ENCODE data around the gene GYS1. TPM values are rescaled to one million over a fixed set of nuclear protein-coding genes. Genes with fewer than 3 reads are reported as not detected.
A peak's percentile ranks its signal among the peaks of the same experiment; 100 is the strongest.
"Not testable (repeated sequence)": the region's sequence is repeated elsewhere in the genome, so short reads cannot be mapped to it uniquely, and the experiment has no call there.

Gene GYS1
- polyA plus RNA-seq (2011; rRNA removed) (19.5 and 24.1 TPM in 2 replicates), polyA minus RNA-seq (2011; rRNA and poly(A)+ RNA removed) (33.6 and 40.9 TPM in 2 replicates)

- no peaks in the 10 kb centered on the region for H3K27me3 ChIP-seq (ENCODE audit: control insufficient read depth, insufficient read depth, low read length)
- peak within 1 kb of the TSS; percentile 68 for H3K27ac ChIP-seq (ENCODE audit: low read depth, low read length)
- peak; percentile 99 for DNase-seq (ENCODE audit: low read depth, low spot score)
- no peaks in the 10 kb centered on the region for H3K9me3 ChIP-seq (ENCODE audit: control insufficient read depth, insufficient read depth, low read length)
- ChIA-PET CTCF (interaction anchor here (0.5 to 3.0 kb wide), 45 partner anchors 8 to 415 kb away, joined by 3 to 61 read pairs (median 4); partner anchors contain the start of genes BCAT2, CGB7 and LHB), POLR2A (interaction anchor here (0.6 to 3.0 kb wide), 18 partner anchors 8 to 375 kb away, joined by 3 to 22 read pairs (median 4); partner anchors contain the start of genes CGB7, FTL, LIN7B and PPP1R15A)
- peak within 1 kb of the TSS; percentile 96 for H3K4me3 ChIP-seq (ENCODE audit: low read depth, low read length)
- TF ChIP-seq CTCF (IDR thresholded peaks at IDR 0.05; ENCODE audit: low read depth, low read length) = peak; percentile 88
Measured at GRCh38 chr19:48993175-48994034, at the start of gene GYS1, which contains the start of gene RUVBL2. Gene GYS1 (minus strand): TSS chr19:48993309. CDS start chr19:48993112, 197 bp downstream. Gene RUVBL2 (plus strand): TSS chr19:48993887. CDS start chr19:48993912, 25 bp downstream.

- CTCF ChIA-PET; DNase-seq (ENCODE audit: low read depth, low spot score); POLR2A ChIA-PET: not testable (repeated sequence)
Measured at GRCh38 chr19:49042666-49043065, 49.6 kb upstream of the GYS1 start.

GRCh38 chr19:49042177-49042576 is 49.1 kb upstream of the GYS1 start:
- no peak for DNase-seq (ENCODE audit: low read depth, low spot score)
- ChIA-PET CTCF (no interaction called here), POLR2A (no interaction called here)
- no peaks in the 10 kb centered on the region for H3K27me3 ChIP-seq (ENCODE audit: control insufficient read depth, insufficient read depth, low read length)
- no peaks in the 10 kb centered on the region for H3K9me3 ChIP-seq (ENCODE audit: control insufficient read depth, insufficient read depth, low read length)
- H3K27ac ChIP-seq (ENCODE audit: low read depth, low read length) = no peak overlapping the region
- H3K4me3 ChIP-seq (ENCODE audit: low read depth, low read length) = no peak overlapping the region
- no peak for TF ChIP-seq CTCF (IDR thresholded peaks at IDR 0.05; ENCODE audit: low read depth, low read length)

More at GRCh38 chr19:49042666-49043065, 49.6 kb upstream of the GYS1 start:
- H3K4me3 ChIP-seq (ENCODE audit: low read depth, low read length); H3K27ac ChIP-seq (ENCODE audit: low read depth, low read length); H3K9me3 ChIP-seq (ENCODE audit: control insufficient read depth, insufficient read depth, low read length); H3K27me3 ChIP-seq (ENCODE audit: control insufficient read depth, insufficient read depth, low read length): not testable (repeated sequence)

GRCh38 chr19:49039736-49040135 is 46.6 kb upstream of the GYS1 start:
- POLR2A ChIA-PET; H3K9me3 ChIP-seq (ENCODE audit: control insufficient read depth, insufficient read depth, low read length); CTCF ChIA-PET; H3K4me3 ChIP-seq (ENCODE audit: low read depth, low read length); H3K27ac ChIP-seq (ENCODE audit: low read depth, low read length); DNase-seq (ENCODE audit: low read depth, low spot score); H3K27me3 ChIP-seq (ENCODE audit: control insufficient read depth, insufficient read depth, low read length): not testable (repeated sequence)

GRCh38 chr19:49038557-49039276 is 45.6 kb upstream of the GYS1 start:
- H3K4me3 ChIP-seq (ENCODE audit: low read depth, low read length); H3K27me3 ChIP-seq (ENCODE audit: control insufficient read depth, insufficient read depth, low read length); H3K27ac ChIP-seq (ENCODE audit: low read depth, low read length); CTCF ChIA-PET; H3K9me3 ChIP-seq (ENCODE audit: control insufficient read depth, insufficient read depth, low read length); POLR2A ChIA-PET: not testable (repeated sequence)
- peak; percentile 42 for DNase-seq (ENCODE audit: low read depth, low spot score)

- H3K9me3 ChIP-seq (ENCODE audit: control insufficient read depth, insufficient read depth, low read length); H3K27me3 ChIP-seq (ENCODE audit: control insufficient read depth, insufficient read depth, low read length); CTCF ChIA-PET; H3K27ac ChIP-seq (ENCODE audit: low read depth, low read length); DNase-seq (ENCODE audit: low read depth, low spot score); POLR2A ChIA-PET; H3K4me3 ChIP-seq (ENCODE audit: low read depth, low read length): not testable (repeated sequence)
Measured at GRCh38 chr19:49038111-49038510, 45.0 kb upstream of the GYS1 start.

All from AG04450 (cell line).